HG03342 (cell line): ENCODE results near the gene TRANK1.
"Not testable (repeated sequence)": the region's sequence is repeated elsewhere in the genome, so short reads cannot be mapped to it uniquely, and the experiment has no call there.

Experiments
- ATAC-seq: cut with Tn5 transposase; IDR thresholded peaks from one replicate; pipeline ENCODE4 v1.9.1; 2021; ENCODE audit warnings: mild to moderate bottlenecking, moderate library complexity; ENCODE audit not compliant: unreplicated experiment

Gene TRANK1

GRCh38 chr3:36923523-36923943, 21.3 kb downstream of the TRANK1 start:
- no peak for ATAC-seq

DNA sequence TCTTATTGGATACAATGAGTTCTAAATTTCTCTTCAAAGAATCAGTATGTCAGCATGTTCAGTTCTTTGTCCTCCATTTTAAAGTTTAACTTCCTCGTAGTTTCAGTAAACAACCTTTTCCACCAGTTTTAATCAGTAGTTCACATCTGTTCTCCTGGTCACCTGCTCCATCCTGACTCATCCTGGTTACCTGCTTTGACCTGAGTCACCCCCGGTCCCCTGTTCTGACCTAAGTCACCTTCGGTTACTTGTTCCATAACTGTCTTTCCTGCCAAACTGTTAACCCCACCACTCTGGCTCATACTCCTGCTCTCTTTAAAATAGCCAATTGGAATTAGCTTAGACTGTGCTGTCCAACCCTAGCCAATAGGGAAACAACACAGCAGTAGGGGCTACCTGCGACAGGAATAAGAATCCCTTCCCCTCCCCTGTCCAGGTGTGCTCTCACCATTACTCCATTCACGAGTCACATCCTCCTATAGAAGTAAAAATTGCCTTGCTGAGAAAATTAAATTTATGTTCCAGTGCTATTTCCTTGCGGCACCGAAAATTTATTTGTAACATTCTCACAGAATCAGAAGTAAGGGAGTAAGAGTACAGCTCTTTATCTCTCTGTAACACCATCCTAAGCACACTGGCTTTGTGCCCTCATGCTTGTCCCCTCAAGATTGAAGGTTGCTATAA, 23.8 kb downstream of the TRANK1 start:
- ATAC-seq, result no peak

DNA sequence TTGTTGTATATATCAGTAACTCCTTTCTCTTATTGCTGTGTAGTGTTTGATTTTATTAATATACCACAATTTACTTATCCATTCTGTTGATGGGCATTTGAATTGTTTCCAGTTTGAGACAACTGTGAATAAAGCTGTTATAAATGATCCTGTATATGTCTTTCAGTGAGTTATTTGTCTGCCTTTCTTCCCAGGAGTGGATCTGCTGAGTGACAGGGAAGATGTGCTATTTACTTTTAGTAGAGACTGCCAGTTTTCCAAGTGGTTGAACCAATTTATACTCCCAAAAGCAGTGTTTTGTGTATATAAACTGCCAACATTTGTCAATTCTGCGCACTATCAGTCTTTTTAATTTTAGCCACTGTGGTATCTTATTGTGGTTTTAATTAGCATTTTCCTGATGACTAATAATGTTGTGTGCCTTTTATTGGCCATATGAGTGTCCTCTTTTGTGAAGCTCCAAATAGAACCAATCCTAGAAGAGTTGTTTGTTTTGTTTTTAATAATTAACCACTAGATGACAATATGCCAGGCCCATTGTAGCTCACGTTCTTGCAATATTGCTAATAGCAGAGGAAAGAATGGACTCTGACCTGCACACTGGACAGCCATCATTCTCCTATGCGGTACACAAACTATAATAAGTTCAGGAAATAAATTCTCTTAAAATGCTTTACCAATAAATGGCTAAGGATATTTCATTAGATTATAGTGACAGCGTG, 25.3 kb downstream of the TRANK1 start:
- ATAC-seq, result no peak

- ATAC-seq, result peak; percentile 81
Measured at GRCh38 chr3:36918050-36918449, 26.8 kb downstream of the TRANK1 start.

- peak; percentile 95 for ATAC-seq
Measured at GRCh38 chr3:36911990-36912804, 32.7 kb downstream of the TRANK1 start.

DNA sequence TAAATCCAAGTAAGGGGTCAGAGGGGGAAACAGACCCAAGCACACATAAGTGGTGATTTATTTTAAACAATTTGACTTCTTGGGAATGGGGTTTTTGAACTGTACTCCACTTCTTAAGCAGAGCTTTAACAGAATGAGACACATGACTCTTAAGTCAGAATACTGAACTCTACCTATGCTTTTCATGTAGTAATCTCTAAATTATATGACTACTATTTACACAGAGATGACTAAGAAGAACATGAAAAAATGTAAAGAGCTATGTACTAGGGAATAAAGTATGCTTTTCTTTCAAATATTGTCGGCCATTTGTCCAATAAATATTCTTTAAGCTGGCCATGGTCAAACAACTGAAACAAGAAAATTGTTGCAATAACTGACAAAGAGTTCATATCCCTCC, 35.2 kb downstream of the TRANK1 start:
- ATAC-seq, result no peak

DNA sequence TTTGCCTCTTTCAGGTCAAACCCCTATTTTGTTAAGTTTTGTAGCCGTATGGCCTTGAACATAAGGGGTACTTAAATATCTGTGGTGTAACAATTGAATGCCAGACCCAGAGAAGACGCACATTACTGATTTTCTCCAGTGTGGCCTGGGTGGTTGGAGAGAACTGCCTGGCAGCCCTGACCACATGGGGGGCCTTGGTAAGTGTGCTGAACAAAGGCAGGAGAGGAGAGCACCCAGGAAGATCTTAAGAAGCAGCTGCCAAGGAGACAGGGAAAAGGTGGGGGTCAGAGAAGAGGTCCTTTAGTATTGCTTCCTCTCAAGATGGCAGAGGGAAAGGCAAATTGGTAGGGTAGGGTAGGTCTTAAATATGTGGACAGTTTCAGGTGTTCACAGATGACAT, 35.7 kb downstream of the TRANK1 start:
- no peak for ATAC-seq

DNA sequence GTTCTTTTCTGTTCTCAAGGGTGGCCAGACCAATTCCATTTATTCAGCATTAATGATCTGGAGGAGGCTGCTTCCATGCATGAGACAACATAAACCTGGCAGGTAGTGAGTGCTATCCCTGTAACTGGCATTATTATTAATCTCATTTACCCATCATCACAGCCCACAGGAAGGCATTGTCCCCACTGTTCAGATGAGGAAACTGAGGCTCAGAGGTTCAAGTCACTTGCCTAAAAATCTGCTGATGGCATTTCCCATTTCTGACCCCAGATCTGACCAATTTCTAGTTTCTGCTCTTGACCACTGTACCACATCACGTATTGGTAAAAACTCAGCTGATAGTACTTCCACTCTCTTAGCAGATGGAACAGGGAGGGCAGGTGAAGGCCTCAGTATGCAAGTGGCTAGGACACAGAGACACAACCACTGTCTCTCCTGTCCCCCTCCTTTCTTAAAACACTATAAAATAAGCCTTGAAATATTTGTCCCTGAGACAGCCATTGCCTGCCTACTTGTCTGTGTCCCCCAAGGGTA, 36.1 kb downstream of the TRANK1 start:
- ATAC-seq, result no peak

- ATAC-seq, result peak; percentile 19
Measured at GRCh38 chr3:36907911-36908646, 36.8 kb downstream of the TRANK1 start.

DNA sequence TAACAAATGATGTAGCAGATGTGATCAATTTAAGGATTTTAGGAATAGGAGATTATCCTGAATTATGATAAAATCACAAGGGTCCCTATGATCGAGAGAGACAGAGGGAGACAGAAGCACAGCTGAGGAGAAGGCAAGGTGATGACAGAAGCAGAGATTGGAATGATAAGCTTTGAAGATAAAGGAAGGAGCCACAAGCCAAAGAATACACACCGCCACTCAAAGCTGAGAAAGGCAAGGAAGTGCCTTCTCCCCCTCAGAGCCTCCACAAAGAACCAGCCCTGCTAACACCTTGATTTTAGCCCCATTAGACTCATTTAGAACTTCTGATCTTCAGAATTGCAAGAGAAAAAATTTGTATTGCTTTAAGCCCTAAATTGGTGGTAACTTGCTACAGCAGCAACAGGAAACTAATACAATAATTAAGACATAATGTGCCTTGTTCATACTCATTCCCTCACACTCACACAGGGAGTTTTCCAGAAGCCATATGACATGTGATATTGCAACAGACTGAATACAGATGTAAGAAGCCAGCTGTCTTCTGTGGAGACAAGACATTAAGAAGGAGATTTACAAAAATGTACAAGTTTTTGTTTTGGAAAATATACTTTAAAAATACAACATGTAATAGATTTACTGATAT, 38.2 kb downstream of the TRANK1 start:
- ATAC-seq, result no peak

- ATAC-seq, result no peak
Measured at GRCh38 chr3:36905545-36905944, 39.3 kb downstream of the TRANK1 start.

DNA sequence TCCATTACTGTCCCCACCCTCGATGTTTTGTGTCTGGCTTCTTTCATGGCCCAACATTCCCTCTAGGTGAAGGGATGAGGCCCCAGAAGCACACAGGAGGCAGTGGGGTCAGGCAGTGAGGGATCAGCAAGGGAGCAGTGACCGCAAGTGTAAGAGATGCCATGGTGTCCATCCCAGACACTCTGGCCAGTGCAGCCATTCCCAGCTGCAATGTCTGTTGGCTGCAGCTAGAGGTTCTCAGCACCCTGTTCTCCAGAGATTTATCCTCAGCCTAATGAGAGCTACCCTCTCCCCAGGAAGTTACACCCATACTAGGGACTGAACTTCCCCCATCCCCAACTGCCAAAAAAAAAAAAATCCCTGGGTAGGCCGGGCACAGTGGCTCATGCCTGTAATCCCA, 40.2 kb downstream of the TRANK1 start:
- ATAC-seq, result no peak

DNA sequence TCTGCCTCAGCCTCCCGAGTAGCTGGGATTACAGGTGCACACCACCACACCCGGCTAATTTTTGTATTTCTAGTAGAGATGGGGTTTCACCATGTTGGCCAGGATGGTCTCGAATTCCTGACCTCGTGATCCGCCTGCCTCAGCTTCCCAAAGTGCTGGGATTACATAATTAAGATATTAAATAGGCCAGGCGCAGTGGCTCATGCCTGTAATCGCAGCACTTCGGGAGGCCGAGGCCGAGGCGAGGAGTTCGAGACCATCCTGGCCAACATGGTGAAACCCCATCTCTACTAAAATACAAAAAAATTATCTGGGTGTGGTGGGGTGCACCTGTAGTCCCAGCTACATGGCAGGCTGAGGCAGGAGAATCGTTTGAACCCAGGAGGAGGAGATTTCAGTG, 40.8 kb downstream of the TRANK1 start:
- not testable (repeated sequence) for ATAC-seq

DNA sequence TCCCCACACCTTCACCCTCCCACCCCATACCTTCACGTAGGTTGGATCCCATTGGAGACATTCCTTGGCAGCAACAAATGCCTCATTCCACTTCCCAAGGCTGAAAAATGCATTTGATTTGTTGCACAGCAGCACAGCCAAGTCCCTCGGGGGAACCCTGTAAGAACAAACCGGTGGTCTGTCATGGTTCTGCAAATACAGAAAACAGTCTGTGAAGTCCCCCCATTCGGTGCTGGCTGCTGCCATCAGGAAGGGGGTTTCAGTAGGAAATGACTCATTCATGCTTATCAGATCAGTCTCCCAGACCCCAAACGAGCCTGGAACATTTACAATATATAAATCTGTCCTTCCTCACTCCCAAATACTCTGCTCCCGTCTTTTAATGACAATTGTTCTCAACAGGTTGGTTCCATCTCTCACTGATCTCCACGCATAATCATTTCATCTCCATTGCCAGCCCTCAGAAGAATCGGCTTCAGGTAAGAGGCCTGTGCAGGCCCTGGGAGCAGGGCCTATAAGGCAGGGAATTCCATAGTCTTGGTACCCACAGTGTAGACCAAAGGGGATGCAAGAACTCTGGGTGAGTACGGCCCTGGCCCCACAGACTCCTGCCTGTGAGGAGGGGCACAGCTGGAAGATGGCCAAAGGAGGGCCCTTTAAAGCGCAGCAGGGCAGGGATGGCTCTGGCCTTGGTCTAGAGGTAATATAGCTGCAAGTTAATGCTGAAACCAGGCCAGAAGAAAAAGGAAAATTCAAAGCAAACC, 41.6 kb downstream of the TRANK1 start:
- no peak for ATAC-seq

DNA sequence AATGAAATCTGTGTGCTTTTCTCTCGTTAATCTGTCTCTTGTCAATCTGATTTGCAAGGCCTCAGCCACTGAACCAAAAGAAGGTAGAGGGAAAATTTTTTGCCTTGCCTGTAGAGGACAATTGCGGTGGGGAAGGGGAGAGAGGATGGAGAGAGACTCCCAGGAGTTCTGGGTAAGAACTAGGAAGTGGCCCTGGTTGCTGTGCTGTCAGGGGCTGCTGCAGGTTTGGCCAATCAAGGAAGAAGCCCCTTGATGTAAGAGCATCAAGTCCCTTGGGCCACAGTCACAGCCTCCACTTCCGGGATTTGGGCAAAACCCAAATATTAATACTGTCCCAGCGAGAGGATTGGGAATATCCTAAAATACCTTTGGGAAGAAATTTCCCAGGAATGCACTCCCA, 43.3 kb downstream of the TRANK1 start:
- no peak for ATAC-seq

GRCh38 chr3:36900474-36901443, 44.1 kb downstream of the TRANK1 start:
- ATAC-seq, result no peak

GRCh38 chr3:36895496-36896409, 49.1 kb downstream of the TRANK1 start:
- ATAC-seq, result no peak
